ENCODE results near the gene OSCAR. TPM values are rescaled to one million over a fixed set of nuclear protein-coding genes. Genes with fewer than 3 reads are reported as not detected.

Gene OSCAR
- total RNA-seq, 1 donor from 2014 or later = 0.23 TPM

- Mint-ChIP-seq H3K27ac (no peak overlapping the region), H3K4me1 (ENCODE audit: low read depth) (no peaks in the 10 kb centered on the region), H3K9me3 (no peaks in the 10 kb centered on the region), H3K36me3 (ENCODE audit: low read depth) (no peaks in the 10 kb centered on the region), H3K4me3 (ENCODE audit: low read depth) (no peak overlapping the region), H3K27me3 (ENCODE audit: low read depth) (no peaks in the 10 kb centered on the region)
- no peak for DNase-seq (ENCODE audit: low spot score)
- intact Hi-C loops (cut with micrococcal nuclease) = no loop called here
Measured at GRCh38 chr19:54047616-54048015, 53.0 kb downstream of the OSCAR start.

- no peak overlapping the region for H3K4me3 Mint-ChIP-seq (ENCODE audit: low read depth)
- no peak for DNase-seq (ENCODE audit: low spot score)
- no peaks in the 10 kb centered on the region for H3K27me3 Mint-ChIP-seq (ENCODE audit: low read depth)
- intact Hi-C loops (cut with micrococcal nuclease) = no loop called here
- H3K36me3 Mint-ChIP-seq (ENCODE audit: low read depth) = no peaks in the 10 kb centered on the region
- no peaks in the 10 kb centered on the region for H3K4me1 Mint-ChIP-seq (ENCODE audit: low read depth)
- H3K27ac Mint-ChIP-seq = no peak overlapping the region
- no peaks in the 10 kb centered on the region for H3K9me3 Mint-ChIP-seq
Measured at GRCh38 chr19:54045771-54046170, 54.8 kb downstream of the OSCAR start.

Other genes starting within 250 kb of the OSCAR start
- 96.3 and 102 TPM in 2 replicates for gene MYADM, start 232.9 kb downstream of the OSCAR start, total RNA-seq
- gene PRKCG, start 218.6 kb downstream of the OSCAR start, total RNA-seq = not detected in 2 replicates
- gene CACNG7, start 191.5 kb downstream of the OSCAR start, total RNA-seq = not detected in 2 replicates
- not detected in 2 replicates for gene CACNG8, start 137.9 kb downstream of the OSCAR start, total RNA-seq
- gene CACNG6, start 109.2 kb downstream of the OSCAR start, total RNA-seq = not detected in 2 replicates
- gene VSTM1, start 36.9 kb downstream of the OSCAR start, total RNA-seq = not detected in 2 replicates
- not detected in 2 replicates for gene TARM1, start 19.4 kb downstream of the OSCAR start, total RNA-seq
- 105 and 115 TPM in 2 replicates for gene NDUFA3, start 2.1 kb upstream of the OSCAR start, total RNA-seq
- gene TFPT, start 14.9 kb upstream of the OSCAR start, total RNA-seq = 29.3 TPM in 2 replicates
- gene PRPF31, start 15.0 kb upstream of the OSCAR start, total RNA-seq = 90.6 and 94.2 TPM in 2 replicates
- gene CNOT3, start 37.0 kb upstream of the OSCAR start, total RNA-seq = 61.6 and 67.5 TPM in 2 replicates
- 4.0 and 5.1 TPM in 2 replicates for gene LENG1, start 58.9 kb upstream of the OSCAR start, total RNA-seq
- 0.16 and 0.37 TPM in 2 replicates for gene TMC4, start 72.4 kb upstream of the OSCAR start, total RNA-seq
- 311 and 318 TPM in 2 replicates for gene MBOAT7, start 88.8 kb upstream of the OSCAR start, total RNA-seq
- gene TSEN34, start 90.5 kb upstream of the OSCAR start, total RNA-seq = 16.8 and 19.0 TPM in 2 replicates
- gene RPS9, start 100.1 kb upstream of the OSCAR start, total RNA-seq = 1,460 and 1,467 TPM in 2 replicates
- gene LILRB3, start 122.2 kb upstream of the OSCAR start, total RNA-seq = 0.64 TPM in 1 of 2 replicates, not detected in the other
- not detected in 2 replicates for gene LILRA6, start 142.0 kb upstream of the OSCAR start, total RNA-seq
- 0.05 TPM in 1 of 2 replicates, not detected in the other for gene LILRB5, start 156.5 kb upstream of the OSCAR start, total RNA-seq
- not detected in 2 replicates for gene LILRB2, start 180.3 kb upstream of the OSCAR start, total RNA-seq
- not detected in 2 replicates for gene LILRA5, start 212.4 kb upstream of the OSCAR start, total RNA-seq
- gene LILRA4, start 238.4 kb upstream of the OSCAR start, total RNA-seq = not detected in 2 replicates

Measured in activated T-helper 2 cell treated with anti-CD3 and anti-CD28 coated beads, Interferon-gamma antibody, Interleukin-2, Interleukin-4, amounts not matched to agents 10 μg/mL and 5 μg/mL and 100 μg/mL, durations not matched to agents 14 hours and 24 hours and 36 hours (primary cell).